BLaER1 (cell line): ENCODE results near the gene KLHL15.

Experiments
- H3K27ac ChIP-seq: shearing (Covaris generic); formaldehyde crosslinking; 2 replicates; pipeline ENCODE4 v1.8.1; 2022
- H3K27me3 ChIP-seq: shearing (Covaris generic); formaldehyde crosslinking; 2 replicates; pipeline ENCODE4 v1.8.1; 2022
- H3K36me3 ChIP-seq: shearing (Covaris generic); formaldehyde crosslinking; 2 replicates; pipeline ENCODE4 v1.8.1; 2022
- H3K4me1 ChIP-seq: shearing (Covaris generic); formaldehyde crosslinking; 2 replicates; pipeline ENCODE4 v1.8.1; 2022
- H3K4me2 ChIP-seq: shearing (Covaris generic); formaldehyde crosslinking; 2 replicates; pipeline ENCODE4 v1.8.1; 2022
- H3K4me3 ChIP-seq: shearing (Covaris generic); formaldehyde crosslinking; 2 replicates; pipeline ENCODE4 v1.8.1; 2022
- H3K9ac ChIP-seq: shearing (Covaris generic); formaldehyde crosslinking; 2 replicates; pipeline ENCODE4 v1.8.1; 2022
- H3K9me3 ChIP-seq: shearing (Covaris generic); formaldehyde crosslinking; 2 replicates; pipeline ENCODE4 v1.8.1; 2022
- H4K20me1 ChIP-seq: shearing (Covaris generic); formaldehyde crosslinking; 2 replicates; pipeline ENCODE4 v1.8.1; 2022
- Cebpa-rat ChIP-seq: shearing (Covaris generic); IDR thresholded peaks from 2 replicates; pipeline ENCODE4 v1.8.1; 2022

Gene KLHL15

GRCh38 chrX:23936180-23936579 lies 90.8 kb downstream of the KLHL15 start:
- H4K20me1 ChIP-seq, result no peaks in the 10 kb centered on the region
- no peak overlapping the region for H3K4me3 ChIP-seq
- no peak overlapping the region for H3K9ac ChIP-seq
- no peaks in the 10 kb centered on the region for H3K4me1 ChIP-seq
- no peak overlapping the region for H3K4me2 ChIP-seq
- no peak for TF ChIP-seq Cebpa-rat
- H3K27ac ChIP-seq, result no peak overlapping the region
- no peaks in the 10 kb centered on the region for H3K36me3 ChIP-seq
- H3K27me3 ChIP-seq, result no peaks in the 10 kb centered on the region
- no peaks in the 10 kb centered on the region for H3K9me3 ChIP-seq

GRCh38 chrX:23935106-23935505 lies 91.9 kb downstream of the KLHL15 start:
- Histone ChIP-seq H3K4me1 (no peaks in the 10 kb centered on the region), H3K9me3 (no peaks in the 10 kb centered on the region), H3K27me3 (no peaks in the 10 kb centered on the region), H3K36me3 (no peaks in the 10 kb centered on the region), H3K9ac (no peak overlapping the region), H3K27ac (no peak overlapping the region), H4K20me1 (no peaks in the 10 kb centered on the region), H3K4me3 (no peak overlapping the region), H3K4me2 (no peak overlapping the region)
- TF ChIP-seq Cebpa-rat, result no peak
